ENCODE measurements around the gene OR56B1. TPM values are rescaled to one million over a fixed set of nuclear protein-coding genes. Genes with fewer than 3 reads are reported as not detected.

Gene OR56B1
- total and polyA plus RNA-seq, 4 donors = 0.03 to 0.08 TPM; not detected in 2

- no peaks in the 10 kb centered on the region for H3K36me3 ChIP-seq (ENCODE audit: control insufficient read depth in 4 of 4, insufficient read depth in 4 of 4, low read length in 4 of 4)
- H3K27me3 ChIP-seq (ENCODE audit: control insufficient read depth in 3 of 3, insufficient read depth in 3 of 3, low read length in 2 of 3) = no peaks in the 10 kb centered on the region
- no peak for TF ChIP-seq CTCF (IDR thresholded peaks at IDR 0.05; ENCODE audit: control extremely low read depth, extremely low read depth)
- H3K27ac ChIP-seq (ENCODE audit: low read depth in 1 of 2, low read length in 1 of 2) = no peak overlapping the region
- peaks cover 0 to 2% (median 0%) of the 10 kb centered on the region in 5 donors for H3K4me1 ChIP-seq (ENCODE audit: control insufficient read depth in 5 of 5, insufficient read depth in 5 of 5, low read length in 5 of 5)
- H3K9ac ChIP-seq (ENCODE audit: insufficient read depth in 1 of 2, low read length in 2 of 2) = no peak overlapping the region
- ATAC-seq (ENCODE audit: insufficient read depth, low FRiP score) (no peak), DNase-seq (no peak)
- no peak overlapping the region for H3K4me3 ChIP-seq
- H3K9me3 ChIP-seq (ENCODE audit: control insufficient read depth in 4 of 4, insufficient read depth in 3 of 4, low read length in 3 of 4) = peaks cover 0 to 4% (median 0%) of the 10 kb centered on the region in 4 donors
- 86 to 91% methylated on average over 3 of the region's 3 CpGs for WGBS, 2 donors
Observed at GRCh38 chr11:5719703-5720495, 16.3 kb upstream of the OR56B1 start.

GRCh38 chr11:5722622-5723021, 13.6 kb upstream of the OR56B1 start:
- ATAC-seq (ENCODE audit: insufficient read depth, low FRiP score) (no peak), DNase-seq (no peak)
- Histone ChIP-seq H3K9me3 (ENCODE audit: control insufficient read depth in 4 of 4, insufficient read depth in 3 of 4, low read length in 3 of 4) (peaks cover 0 to 4% (median 0%) of the 10 kb centered on the region in 4 donors), H3K27me3 (ENCODE audit: control insufficient read depth in 3 of 3, insufficient read depth in 3 of 3, low read length in 2 of 3) (no peaks in the 10 kb centered on the region), H3K4me3 (no peak overlapping the region), H3K27ac (ENCODE audit: low read depth in 1 of 2, low read length in 1 of 2) (no peak overlapping the region), H3K9ac (ENCODE audit: insufficient read depth in 1 of 2, low read length in 2 of 2) (no peak overlapping the region), H3K4me1 (ENCODE audit: control insufficient read depth in 5 of 5, insufficient read depth in 5 of 5, low read length in 5 of 5) (peaks cover 0 to 2% (median 0%) of the 10 kb centered on the region in 5 donors), H3K36me3 (ENCODE audit: control insufficient read depth in 4 of 4, insufficient read depth in 4 of 4, low read length in 4 of 4) (no peaks in the 10 kb centered on the region)
- no peak for TF ChIP-seq CTCF (IDR thresholded peaks at IDR 0.05; ENCODE audit: control extremely low read depth, extremely low read depth)
- WGBS, 2 donors = 82 to 86% methylated on average over 2 of the region's 2 CpGs

DNA sequence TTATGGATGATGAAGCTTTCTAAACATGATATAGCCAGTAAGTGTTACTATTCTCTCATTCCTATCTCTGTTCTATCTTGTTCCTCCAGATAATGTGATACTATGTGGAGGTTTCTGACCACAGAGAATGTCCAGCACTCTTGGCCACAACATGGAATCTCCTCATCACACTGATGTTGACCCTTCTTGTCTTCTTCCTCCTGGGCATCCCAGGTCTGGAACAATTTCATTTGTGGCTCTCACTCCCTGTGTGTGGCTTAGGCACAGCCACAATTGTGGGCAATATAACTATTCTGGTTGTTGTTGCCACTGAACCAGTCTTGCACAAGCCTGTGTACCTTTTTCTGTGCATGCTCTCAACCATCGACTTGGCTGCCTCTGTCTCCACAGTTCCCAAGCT, 9.9 kb upstream of the OR56B1 start:
- H3K27ac ChIP-seq (ENCODE audit: low read depth in 1 of 2, low read length in 1 of 2) = no peak overlapping the region
- no peak overlapping the region for H3K4me3 ChIP-seq
- no peak for TF ChIP-seq CTCF (IDR thresholded peaks at IDR 0.05; ENCODE audit: control extremely low read depth, extremely low read depth)
- ATAC-seq (ENCODE audit: insufficient read depth, low FRiP score) (no peak), DNase-seq (no peak)
- no peaks in the 10 kb centered on the region for H3K9me3 ChIP-seq (ENCODE audit: control insufficient read depth in 4 of 4, insufficient read depth in 3 of 4, low read length in 3 of 4)
- no peaks in the 10 kb centered on the region for H3K36me3 ChIP-seq (ENCODE audit: control insufficient read depth in 4 of 4, insufficient read depth in 4 of 4, low read length in 4 of 4)
- H3K4me1 ChIP-seq (ENCODE audit: control insufficient read depth in 5 of 5, insufficient read depth in 5 of 5, low read length in 5 of 5) = no peaks in the 10 kb centered on the region
- WGBS, 2 donors = 93 to 96% methylated on average over 1 of the region's 1 CpG
- H3K27me3 ChIP-seq (ENCODE audit: control insufficient read depth in 3 of 3, insufficient read depth in 3 of 3, low read length in 2 of 3) = no peaks in the 10 kb centered on the region
- no peak overlapping the region for H3K9ac ChIP-seq (ENCODE audit: insufficient read depth in 1 of 2, low read length in 2 of 2)
